Mucosa of rectum (tissue), 2 donors: Measurements from ENCODE around the gene DNPH1.

Source experiments
- H3K27ac ChIP-seq, 2 donors: one replicate each; pipeline ENCODE4 v1.7.0; 2013; ENCODE audit warnings: inconsistent platforms in 2 of 2, low read depth in 2 of 2, low read length in 2 of 2
- H3K27me3 ChIP-seq, 2 donors: one replicate each; pipeline ENCODE4 v1.7.0; 2013; ENCODE audit warnings: low read length in 2 of 2; ENCODE audit not compliant: control insufficient read depth in 2 of 2, insufficient read depth in 2 of 2
- H3K36me3 ChIP-seq, 2 donors: one replicate each; pipeline ENCODE4 v1.7.0; 2013; ENCODE audit warnings: low read length in 2 of 2; ENCODE audit not compliant: control insufficient read depth in 2 of 2, insufficient read depth in 2 of 2
- H3K4me1 ChIP-seq, 2 donors: one replicate each; pipeline ENCODE4 v1.7.0; 2013; ENCODE audit warnings: low read length in 2 of 2, mild to moderate bottlenecking in 1 of 2; ENCODE audit not compliant: control insufficient read depth in 2 of 2, insufficient read depth in 2 of 2
- H3K4me3 ChIP-seq, 2 donors: one replicate each; pipeline ENCODE4 v1.7.0; 2013; ENCODE audit warnings: low read length in 2 of 2
- H3K9ac ChIP-seq, 2 donors: one replicate each; pipeline ENCODE4 v1.7.0; 2013; ENCODE audit warnings: low read length in 2 of 2, low read depth in 1 of 2, mild to moderate bottlenecking in 1 of 2
- H3K9me3 ChIP-seq, 2 donors: one replicate each; pipeline ENCODE4 v1.7.0; 2013; ENCODE audit warnings: low read length in 2 of 2; ENCODE audit not compliant: control insufficient read depth in 2 of 2
- donor health status: healthy.
- donor health status: Normal muscosa, but diverticular disease.

DNPH1 gene

GRCh38 chr6:43196337-43196736 lies 32.9 kb downstream of the DNPH1 start:
- Histone ChIP-seq H3K27ac (no peak overlapping the region), H3K27me3 (no peaks in the 10 kb centered on the region), H3K9ac (no peak overlapping the region), H3K4me3 (no peak overlapping the region), H3K9me3 (no peaks in the 10 kb centered on the region), H3K36me3 (peaks cover 32 to 51% of the 10 kb centered on the region in 2 donors), H3K4me1 (no peaks in the 10 kb centered on the region)

GRCh38 chr6:43193929-43194328 lies 35.4 kb downstream of the DNPH1 start:
- H3K9me3 ChIP-seq, result no peaks in the 10 kb centered on the region
- no peaks in the 10 kb centered on the region for H3K27me3 ChIP-seq
- H3K27ac ChIP-seq, result no peak overlapping the region
- H3K9ac ChIP-seq, result no peak overlapping the region
- H3K4me3 ChIP-seq, result no peak overlapping the region
- H3K4me1 ChIP-seq, result no peaks in the 10 kb centered on the region
- H3K36me3 ChIP-seq, result peaks cover 18 to 35% of the 10 kb centered on the region in 2 donors

- H3K9ac ChIP-seq, result no peak overlapping the region
- H3K4me1 ChIP-seq, result no peaks in the 10 kb centered on the region
- peaks cover 23 to 38% of the 10 kb centered on the region in 2 donors for H3K36me3 ChIP-seq
- H3K9me3 ChIP-seq, result no peaks in the 10 kb centered on the region
- H3K27ac ChIP-seq, result no peak overlapping the region
- H3K27me3 ChIP-seq, result no peaks in the 10 kb centered on the region
- no peak overlapping the region for H3K4me3 ChIP-seq
Observed at GRCh38 chr6:43192911-43193310, 36.4 kb downstream of the DNPH1 start.

GRCh38 chr6:43189776-43190304 lies 39.4 kb downstream of the DNPH1 start:
- H3K27me3 ChIP-seq, result no peaks in the 10 kb centered on the region
- H3K9ac ChIP-seq, result no peak overlapping the region
- peaks cover 37 to 42% of the 10 kb centered on the region in 2 donors for H3K36me3 ChIP-seq
- H3K4me3 ChIP-seq, result no peak overlapping the region
- H3K4me1 ChIP-seq, result no peaks in the 10 kb centered on the region
- no peak overlapping the region for H3K27ac ChIP-seq
- no peaks in the 10 kb centered on the region for H3K9me3 ChIP-seq

- Histone ChIP-seq H3K27ac (no peak overlapping the region), H3K4me3 (no peak overlapping the region), H3K4me1 (peaks cover 0 to 2% of the 10 kb centered on the region in 2 donors), H3K36me3 (peaks cover 40 to 43% of the 10 kb centered on the region in 2 donors), H3K27me3 (no peaks in the 10 kb centered on the region), H3K9me3 (no peaks in the 10 kb centered on the region), H3K9ac (no peak overlapping the region)
Observed at GRCh38 chr6:43188426-43188825, 40.9 kb downstream of the DNPH1 start.

GRCh38 chr6:43187821-43188220 lies 41.5 kb downstream of the DNPH1 start:
- Histone ChIP-seq H3K4me1 (peaks cover 0 to 7% of the 10 kb centered on the region in 2 donors), H3K4me3 (no peak overlapping the region), H3K27me3 (no peaks in the 10 kb centered on the region), H3K27ac (no peak overlapping the region), H3K9me3 (no peaks in the 10 kb centered on the region), H3K9ac (no peak overlapping the region), H3K36me3 (peaks cover 36 to 38% of the 10 kb centered on the region in 2 donors)

- peaks cover 31 to 36% of the 10 kb centered on the region in 2 donors for H3K36me3 ChIP-seq
- no peak overlapping the region for H3K27ac ChIP-seq
- peaks cover 0 to 15% of the 10 kb centered on the region in 2 donors for H3K4me1 ChIP-seq
- no peaks in the 10 kb centered on the region for H3K9me3 ChIP-seq
- no peaks in the 10 kb centered on the region for H3K27me3 ChIP-seq
- H3K4me3 ChIP-seq, result no peak overlapping the region
- H3K9ac ChIP-seq, result peak overlapping the region in 1 of 2 donors; percentile 28
Observed at GRCh38 chr6:43186706-43187105, 42.6 kb downstream of the DNPH1 start.

- H3K27me3 ChIP-seq, result no peaks in the 10 kb centered on the region
- peaks cover 31 to 36% of the 10 kb centered on the region in 2 donors for H3K36me3 ChIP-seq
- H3K4me3 ChIP-seq, result no peak overlapping the region
- no peaks in the 10 kb centered on the region for H3K9me3 ChIP-seq
- H3K27ac ChIP-seq, result no peak overlapping the region
- peaks cover 6 to 17% of the 10 kb centered on the region in 2 donors for H3K4me1 ChIP-seq
- H3K9ac ChIP-seq, result no peak overlapping the region
Observed at GRCh38 chr6:43186019-43186418, 43.3 kb downstream of the DNPH1 start.

- Histone ChIP-seq H3K9me3 (no peaks in the 10 kb centered on the region), H3K27ac (no peak overlapping the region), H3K4me1 (peaks cover 6 to 17% of the 10 kb centered on the region in 2 donors), H3K9ac (no peak overlapping the region), H3K27me3 (no peaks in the 10 kb centered on the region), H3K36me3 (peaks cover 31 to 36% of the 10 kb centered on the region in 2 donors), H3K4me3 (no peak overlapping the region)
Observed at GRCh38 chr6:43185391-43185985, 43.8 kb downstream of the DNPH1 start.

GRCh38 chr6:43184268-43184985 lies 44.9 kb downstream of the DNPH1 start:
- Histone ChIP-seq H3K4me1 (peaks cover 6 to 17% of the 10 kb centered on the region in 2 donors), H3K27ac (no peak overlapping the region), H3K9me3 (no peaks in the 10 kb centered on the region), H3K27me3 (no peaks in the 10 kb centered on the region), H3K9ac (no peak overlapping the region), H3K4me3 (no peak overlapping the region), H3K36me3 (peaks cover 31 to 38% of the 10 kb centered on the region in 2 donors)
